Transverse colon (tissue), 4 donors: ENCODE results near the gene SIK3. TPM values are rescaled to one million over a fixed set of nuclear protein-coding genes. Genes with fewer than 3 reads are reported as not detected.

Experiments used
- DNase-seq: peaks from one replicate; pipeline ENCODE4 v3.0.0-alpha.2; 2019
- H3K27ac ChIP-seq, 4 donors: fragments of 200-600 bp; sonication (generic); 2 replicates each; pipeline ENCODE4 v1.5.1; 2016 to 2018; ENCODE audit warnings: inconsistent platforms in 4 of 4
- H3K27me3 ChIP-seq: fragments of 200-600 bp; sonication (generic); 2 replicates; pipeline ENCODE4 v1.5.1; 2017; ENCODE audit warnings: inconsistent platforms
- H3K36me3 ChIP-seq, 4 donors: fragments of 200-600 bp; sonication (generic); 2 replicates each; pipeline ENCODE4 v1.5.1; 2017 to 2019; ENCODE audit warnings: inconsistent platforms in 4 of 4
- H3K4me1 ChIP-seq, 4 donors: fragments of 200-600 bp; sonication (generic); 2 replicates each; pipeline ENCODE4 v1.5.1; 2017 to 2020; ENCODE audit warnings: inconsistent platforms in 4 of 4
- H3K4me3 ChIP-seq, 4 donors: fragments of 200-600 bp; sonication (generic); 1 replicate in 1 of 4; 2 replicates in 3 of 4; pipeline versions ENCODE4 v1.5.1 to v1.6.1; 2017 to 2019; ENCODE audit warnings: inconsistent platforms in 4 of 4
- H3K9me3 ChIP-seq, 2 donors: fragments of 200-600 bp; sonication (generic); 2 replicates each; pipeline ENCODE4 v1.5.1; 2017 to 2019; ENCODE audit warnings: inconsistent platforms in 2 of 2
- CTCF ChIP-seq, 5 experiments: fragments of 200-600 bp in 3 of 5; fragments of 450-650 bp in 2 of 5; sonication (generic) in 3 of 5; IDR thresholded peaks; 1 replicate in 2 of 5; 2 replicates in 3 of 5; pipeline ENCODE4 v1.5.1; 2016 to 2017; ENCODE audit warnings: antibody characterized with exemption in 5 of 5, inconsistent platforms in 3 of 5, mild to moderate bottlenecking in 2 of 5, moderate library complexity in 1 of 5
- EP300 ChIP-seq: sonication (generic); formaldehyde crosslinking; IDR thresholded peaks from one replicate; pipeline ENCODE4 v1.6.1; 2017; ENCODE audit warnings: antibody characterized with exemption, low read depth
- POLR2A ChIP-seq: fragments of 450-650 bp; IDR thresholded peaks from one replicate; pipeline ENCODE4 v1.6.1; 2016; ENCODE audit warnings: antibody characterized with exemption, mild to moderate bottlenecking, moderate library complexity
- POLR2AphosphoS5 ChIP-seq, 3 donors: sonication (generic); formaldehyde crosslinking; IDR thresholded peaks; one replicate each; pipeline ENCODE4 v1.6.1; 2016; ENCODE audit warnings: antibody characterized with exemption in 3 of 3
- WGBS, 2 donors: methylation state at CpG; one replicate each; pipeline ENCODE4 v1.1.5; 2018; ENCODE audit warnings: low coverage in 1 of 2; 5-methylcytosine and 5-hydroxymethylcytosine counted together
- in situ Hi-C, 4 donors: fragments of 200-750 bp; cut with MboI; loops; one replicate each; pipeline versions ENCODE4 v1.15.0 to v1.15.1; 2017; ENCODE audit warnings: low sequenced_read_pairs in 3 of 4, low pct_ligation_motif_present in 1 of 4, low pct_unique_long_range_greater_than_20kb in 1 of 4
- intact Hi-C: fragments of 100-400 bp; cut with DNase I; formaldehyde crosslinking; loops from one replicate; pipeline ENCODE4 v1.15.1; 2023; ENCODE audit warnings: low total_unique reads
- total RNA-seq, 4 donors: library from RNA; depleted of rRNA; stranded (reverse); fragments of >200 nt; gene quantifications; one replicate each; pipeline ENCODE4 v1.1.0, GENCODE V29; 2016

SIK3 gene
- total RNA-seq, 4 donors from 2014 or later = 35.6 to 68.6 (median 38.9) TPM

GRCh38 chr11:116976941-116977570 is 121.2 kb downstream of the SIK3 start:
- DNase-seq = no peak
- intact Hi-C loops (no loop called here), in situ Hi-C loops (loop anchor here in 1 of 4 donors (25.0 kb wide), 1 partner anchor 110 kb away; the partner anchor contains the start of gene SIK3)
- Histone ChIP-seq H3K4me1 (peaks cover 0 to 25% (median 5%) of the 10 kb centered on the region in 4 donors), H3K36me3 (no peaks in the 10 kb centered on the region), H3K4me3 (no peak overlapping the region), H3K9me3 (no peaks in the 10 kb centered on the region), H3K27me3 (no peaks in the 10 kb centered on the region), H3K27ac (no peak overlapping the region)
- WGBS, 2 donors = 78 to 81% methylated on average over 2 to 5 of the region's 5 CpGs
- TF ChIP-seq CTCF (IDR thresholded peaks at IDR 0.05) (no peak), EP300 (no peak), POLR2AphosphoS5 (IDR thresholded peaks at IDR 0.05) (no peak), POLR2A (no peak)

- DNase-seq = no peak
- Histone ChIP-seq H3K4me1 (peaks cover 3 to 30% (median 10%) of the 10 kb centered on the region in 4 donors), H3K4me3 (no peak overlapping the region), H3K36me3 (no peaks in the 10 kb centered on the region), H3K27me3 (no peaks in the 10 kb centered on the region), H3K9me3 (no peaks in the 10 kb centered on the region), H3K27ac (no peak overlapping the region)
- in situ Hi-C loops (loop anchor here in 1 of 4 donors (25.0 kb wide), 1 partner anchor 112 kb away; the partner anchor contains the start of gene SIK3), intact Hi-C loops (no loop called here)
- no peak for TF ChIP-seq EP300
- TF ChIP-seq CTCF (IDR thresholded peaks at IDR 0.05) = no peak
- no peak for TF ChIP-seq POLR2AphosphoS5 (IDR thresholded peaks at IDR 0.05)
- no peak for TF ChIP-seq POLR2A
- 100% methylated on average over 1 of the region's 1 CpG for WGBS, 2 donors
Observed at GRCh38 chr11:116975661-116976060, 122.6 kb downstream of the SIK3 start.

- DNase-seq = no peak
- Histone ChIP-seq H3K9me3 (no peaks in the 10 kb centered on the region), H3K4me3 (no peak overlapping the region), H3K36me3 (no peaks in the 10 kb centered on the region), H3K4me1 (peaks cover 3 to 40% (median 14%) of the 10 kb centered on the region in 4 donors), H3K27ac (peak overlapping the region in 1 of 4 donors; percentile 22), H3K27me3 (no peaks in the 10 kb centered on the region)
- intact Hi-C loops (no loop called here), in situ Hi-C loops (no loop called here)
- TF ChIP-seq EP300 (no peak), POLR2AphosphoS5 (IDR thresholded peaks at IDR 0.05) (no peak)
Observed at GRCh38 chr11:116973270-116973669, 125.0 kb downstream of the SIK3 start.

- WGBS, 2 donors = 40 to 79% methylated on average over 1 to 4 of the region's 4 CpGs
- intact Hi-C loops (no loop called here), in situ Hi-C loops (no loop called here)
- no peaks in the 10 kb centered on the region for H3K27me3 ChIP-seq
- H3K27ac ChIP-seq = peak overlapping the region in 1 of 4 donors; percentile 22
- no peak for DNase-seq
- H3K9me3 ChIP-seq = no peaks in the 10 kb centered on the region
- TF ChIP-seq EP300 (no peak), POLR2A (no peak), POLR2AphosphoS5 (IDR thresholded peaks at IDR 0.05) (no peak), CTCF (IDR thresholded peaks at IDR 0.05) (no peak)
- H3K36me3 ChIP-seq = no peaks in the 10 kb centered on the region
- peaks cover 3 to 40% (median 14%) of the 10 kb centered on the region in 4 donors for H3K4me1 ChIP-seq
- H3K4me3 ChIP-seq = no peak overlapping the region
Observed at GRCh38 chr11:116972691-116973090, 125.5 kb downstream of the SIK3 start.
